HG03565 (cell line): ENCODE results near the gene GATA6.

Source experiments
- ATAC-seq: cut with Tn5 transposase; IDR thresholded peaks from one replicate; pipeline ENCODE4 v1.9.1; 2021; ENCODE audit warnings: mild to moderate bottlenecking, moderate library complexity; ENCODE audit not compliant: unreplicated experiment

GATA6 gene

DNA sequence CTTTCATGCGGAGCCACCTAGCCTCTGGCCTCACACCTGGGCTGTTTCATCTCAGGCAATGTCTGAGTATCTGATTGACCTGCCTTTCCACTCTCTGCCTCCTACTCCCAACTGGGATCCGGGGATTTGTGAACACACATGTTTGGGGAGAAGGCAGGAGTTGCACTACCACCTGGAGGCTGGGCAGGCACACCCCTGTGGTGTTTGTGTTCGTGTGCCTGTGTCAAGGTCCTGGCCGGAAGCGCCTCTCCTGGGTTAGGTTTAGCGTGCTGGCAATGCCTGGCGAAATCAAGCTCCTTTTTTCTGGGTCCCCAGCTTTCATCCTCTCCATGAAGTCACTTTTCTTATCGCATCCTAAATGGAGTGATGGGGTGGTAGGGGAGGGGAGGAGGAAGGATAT lies 63.9 kb downstream of the GATA6 start:
- ATAC-seq: no peak

DNA sequence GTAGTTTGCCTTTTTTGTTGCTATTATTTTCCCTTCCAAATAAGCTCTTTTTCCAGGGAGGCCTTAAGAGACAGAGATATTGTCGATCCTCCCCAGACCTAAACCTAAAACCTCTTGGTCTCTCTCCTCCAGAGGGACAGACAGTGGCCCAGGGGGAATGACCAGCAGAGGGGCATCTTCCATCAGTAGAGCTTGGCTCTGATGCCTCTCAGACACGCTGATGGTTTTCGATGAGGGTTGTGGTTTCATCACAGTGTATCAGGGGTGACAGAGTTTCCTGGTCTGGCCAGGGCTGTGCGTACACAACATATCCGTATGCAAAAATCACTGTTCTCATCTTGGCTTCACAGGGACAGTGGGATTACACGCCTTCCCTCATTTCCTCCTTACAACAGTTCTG lies 68.6 kb downstream of the GATA6 start:
- no peak for ATAC-seq

DNA sequence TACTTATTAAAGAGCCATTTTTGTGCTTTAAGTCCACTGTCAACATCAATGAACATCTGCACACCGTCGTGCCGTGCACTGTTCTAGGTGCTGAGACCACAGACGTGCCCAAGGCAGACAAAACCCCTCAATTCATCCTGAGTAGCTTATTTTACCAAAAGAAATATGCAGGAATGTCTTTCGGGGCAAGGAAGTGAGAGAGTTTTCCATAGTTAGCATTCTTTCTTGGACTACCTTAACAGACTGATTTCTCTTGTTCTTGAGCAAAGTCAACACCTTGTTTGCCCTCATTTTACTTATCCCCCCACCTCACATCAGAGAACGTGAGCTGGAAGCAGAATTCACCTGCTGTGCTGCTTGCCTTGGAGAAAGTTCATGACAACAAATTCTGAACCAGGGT lies 69.3 kb downstream of the GATA6 start:
- ATAC-seq: no peak

DNA sequence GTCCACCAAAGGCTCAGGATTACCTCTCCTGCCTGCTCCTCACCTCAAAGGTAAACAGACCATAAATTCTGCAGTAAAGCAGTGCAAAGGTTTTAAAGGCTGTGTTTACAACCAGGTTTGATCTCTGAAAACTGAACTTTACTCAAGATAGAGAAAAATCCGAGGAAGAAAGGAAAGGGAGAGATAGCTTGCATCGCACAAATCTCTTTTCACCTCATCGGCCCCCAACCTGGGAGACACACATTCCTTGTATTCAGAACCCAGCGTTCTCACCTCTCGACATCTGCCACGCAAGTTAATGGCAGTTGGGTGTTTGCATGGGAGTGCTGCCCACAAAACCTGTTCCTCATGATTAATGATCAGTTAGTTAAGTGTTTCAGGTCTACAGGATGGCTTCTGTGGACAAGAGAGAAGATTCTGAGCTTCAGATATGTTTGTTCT lies 72.6 kb downstream of the GATA6 start:
- ATAC-seq: no peak

DNA sequence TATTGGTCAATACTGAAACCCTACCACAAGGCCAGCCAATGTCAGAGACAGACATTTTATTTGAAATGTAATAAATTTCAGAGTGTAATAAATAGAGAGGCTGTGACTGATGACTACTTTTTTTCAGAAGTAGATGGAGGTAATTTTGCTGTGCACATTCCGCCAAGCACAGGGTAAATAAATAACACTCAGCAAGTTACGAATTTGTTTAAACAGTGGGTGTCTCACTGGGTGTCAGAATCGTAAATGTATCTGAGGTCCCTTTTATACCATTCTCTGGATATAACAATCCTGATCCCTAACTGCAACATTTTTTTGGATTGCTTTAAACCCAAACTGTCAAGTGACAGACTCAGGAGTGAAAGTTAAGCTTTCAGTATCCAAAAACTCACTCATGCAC lies 74.1 kb downstream of the GATA6 start:
- ATAC-seq: no peak

DNA sequence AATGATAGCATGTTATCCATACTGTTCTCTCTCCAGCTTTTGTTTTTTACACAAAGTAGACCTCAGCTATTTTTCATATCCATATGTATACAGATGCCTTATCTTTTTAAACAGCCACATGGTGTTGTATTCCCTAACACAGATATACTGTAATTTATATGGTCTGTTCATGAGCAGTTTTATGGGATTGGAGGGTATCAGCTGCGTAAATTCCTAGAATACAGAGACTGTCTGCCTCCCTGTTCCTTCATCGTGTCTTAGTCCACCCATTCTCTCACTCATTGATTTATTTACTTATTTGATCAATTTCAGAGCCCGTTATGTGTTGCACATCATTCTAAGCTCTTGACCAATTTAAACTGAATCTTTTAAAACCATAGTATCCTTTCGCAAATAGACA lies 80.6 kb downstream of the GATA6 start:
- no peak for ATAC-seq

DNA sequence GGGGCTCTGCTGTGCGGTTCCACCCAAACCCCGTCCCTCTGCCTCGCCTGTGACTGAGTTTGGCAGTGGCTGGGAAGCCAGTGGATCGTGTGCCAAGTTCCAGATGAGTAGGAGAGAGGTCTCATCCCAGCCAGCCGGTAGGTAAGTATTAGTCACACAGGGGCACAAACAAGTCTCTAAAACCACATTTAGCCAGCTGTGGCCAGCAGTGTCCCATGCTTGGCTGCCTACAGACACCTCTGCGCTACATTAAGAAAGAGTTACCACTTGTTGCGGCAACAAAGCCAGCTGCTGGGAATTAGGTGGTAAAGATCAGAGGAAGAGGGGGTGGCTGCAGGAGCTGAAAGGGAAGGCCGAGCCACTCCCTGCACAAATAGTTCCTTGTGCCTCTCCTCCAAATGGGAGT lies 81.2 kb downstream of the GATA6 start:
- ATAC-seq: no peak
